SK-N-SH (cell line): Measurements from ENCODE around the gene NUP133. TPM values are rescaled to one million over a fixed set of nuclear protein-coding genes. Genes with fewer than 3 reads are reported as not detected.
"Not testable (repeated sequence)": the region's sequence is repeated elsewhere in the genome, so short reads cannot be mapped to it uniquely, and the experiment has no call there.

Source experiments
- CTCF ChIA-PET: fragments of 300-600, 350-600 bp; formaldehyde crosslinking; extraction: SDS; loops from one replicate; lab custom pipeline; 2021; lab: Yijun Ruan, JAX
- POLR2A ChIA-PET: fragments of 350-600 bp; sonication (Branson Sonifier 250); formaldehyde crosslinking; extraction: SDS; loops from one replicate; lab custom pipeline; 2020; ENCODE audit warnings: antibody characterized with exemption, inconsistent platforms; lab: Yijun Ruan, JAX
- DNase-seq: peaks from one replicate; pipeline ENCODE4 v3.0.0; 2012
- H2AFZ ChIP-seq: fragments of 200-600 bp; sonication (generic); 2 replicates; pipeline ENCODE4 v1.8.1; 2016; ENCODE audit warnings: antibody characterized with exemption, mild to moderate bottlenecking, low read depth
- H3F3A ChIP-seq: fragments of 200-600 bp; sonication (generic); replicated peaks from 2 replicates; pipeline ENCODE3; 2016; ENCODE audit warnings: antibody characterized with exemption, mild to moderate bottlenecking; ENCODE audit not compliant: insufficient read depth
- H3K27ac ChIP-seq, 2 experiments: fragments of 200-500 bp in 1 of 2; fragments of 200-600 bp in 1 of 2; sonication (Bioruptor generic) in 1 of 2; sonication (generic), shearing (Covaris generic) in 1 of 2; 2 replicates each; pipeline versions ENCODE4 v1.5.1 to v1.6.1; 2014 to 2016; ENCODE audit warnings: low read depth in 2 of 2, inconsistent platforms in 1 of 2, low read length in 1 of 2, mild to moderate bottlenecking in 1 of 2, mixed read lengths in 1 of 2
- H3K27me3 ChIP-seq: fragments of 200-600 bp; sonication (generic), shearing (Covaris generic); 2 replicates; pipeline ENCODE4 v1.6.1; 2016; ENCODE audit warnings: mixed run types; ENCODE audit not compliant: insufficient read depth
- H3K36me3 ChIP-seq, 2 experiments: fragments of 200-500 bp in 1 of 2; fragments of 200-600 bp in 1 of 2; sonication (Bioruptor generic) in 1 of 2; sonication (generic) in 1 of 2; replicated peaks in 1 of 2; 2 replicates each; pipeline versions ENCODE3 to v1.5.1; 2014 to 2016; ENCODE audit warnings: low read length in 1 of 2, mild to moderate bottlenecking in 1 of 2; ENCODE audit not compliant: insufficient read depth in 2 of 2, control insufficient read depth in 1 of 2
- H3K4me1 ChIP-seq, 2 experiments: fragments of 200-500 bp in 1 of 2; fragments of 200-600 bp in 1 of 2; sonication (Bioruptor generic) in 1 of 2; sonication (generic), shearing (Covaris generic) in 1 of 2; 2 replicates each; pipeline versions ENCODE4 v1.5.1 to v1.6.1; 2014 to 2016; ENCODE audit warnings: low read depth in 1 of 2, low read length in 1 of 2, mixed run types in 1 of 2; ENCODE audit not compliant: insufficient read depth in 2 of 2, control insufficient read depth in 1 of 2
- H3K4me2 ChIP-seq: fragments of 200-600 bp; sonication (generic), shearing (Covaris generic); 2 replicates; pipeline ENCODE4 v1.6.1; 2017; ENCODE audit warnings: mixed run types
- H3K4me3 ChIP-seq, 2 experiments: fragments of 200-500 bp in 1 of 2; fragments of 200-600 bp in 1 of 2; sonication (Bioruptor generic) in 1 of 2; sonication (generic), shearing (Covaris generic) in 1 of 2; 2 replicates each; pipeline versions ENCODE4 v1.5.1 to v1.8.1; 2014 to 2016; ENCODE audit warnings: low read depth in 2 of 2, inconsistent platforms in 1 of 2, low read length in 1 of 2, mild to moderate bottlenecking in 1 of 2, mixed read lengths in 1 of 2, moderate library complexity in 1 of 2
- H3K79me2 ChIP-seq: fragments of 200-600 bp; sonication (generic); 2 replicates; pipeline ENCODE4 v1.8.1; 2017; ENCODE audit warnings: mild to moderate bottlenecking; ENCODE audit not compliant: insufficient read depth
- H3K9ac ChIP-seq: fragments of 200-600 bp; sonication (generic); 2 replicates; pipeline ENCODE4 v1.6.1; 2017; ENCODE audit warnings: mixed run types
- H3K9me2 ChIP-seq: fragments of 200-600 bp; sonication (generic); 2 replicates; pipeline ENCODE4 v1.6.1; 2017; ENCODE audit warnings: mixed run types
- H3K9me3 ChIP-seq: fragments of 200-600 bp; sonication (generic); 2 replicates; pipeline ENCODE4 v1.6.1; 2017; ENCODE audit warnings: mixed run types, mild to moderate bottlenecking, moderate library complexity
- H4K20me1 ChIP-seq: fragments of 200-600 bp; sonication (generic); 2 replicates; pipeline ENCODE4 v1.6.1; 2017; ENCODE audit warnings: mild to moderate bottlenecking, mixed run types; ENCODE audit not compliant: insufficient read depth
- CTCF ChIP-seq: fragments of 200-600 bp; sonication (generic); IDR thresholded peaks from 2 replicates; pipeline ENCODE4 v1.6.1; 2017; ENCODE audit warnings: antibody characterized with exemption, mild to moderate bottlenecking, moderate library complexity
- EP300 ChIP-seq, 2 experiments: IDR thresholded peaks; 2 replicates each; pipeline versions ENCODE4 v1.4.0 to v1.6.1; 2012; ENCODE audit warnings: borderline replicate concordance in 1 of 2, low read depth in 1 of 2, low read length in 1 of 2
- FOSL2 ChIP-seq: IDR thresholded peaks from 2 replicates; pipeline ENCODE4 v1.4.0; 2012; ENCODE audit warnings: low read depth, mild to moderate bottlenecking, moderate library complexity, borderline replicate concordance
- FOXM1 ChIP-seq: IDR thresholded peaks from 2 replicates; pipeline ENCODE4 v1.4.0; 2012; ENCODE audit warnings: low read depth, mild to moderate bottlenecking
- GABPA ChIP-seq: IDR thresholded peaks from 2 replicates; pipeline ENCODE4 v1.4.0; 2012; ENCODE audit warnings: low read depth, mild to moderate bottlenecking
- GATA2 ChIP-seq: sonication (generic); formaldehyde crosslinking; IDR thresholded peaks from 2 replicates; pipeline ENCODE4 v1.5.0; 2020; ENCODE audit warnings: mild to moderate bottlenecking, missing genetic modification reagents
- JUND ChIP-seq: IDR thresholded peaks from 2 replicates; pipeline ENCODE4 v1.4.0; 2012
- NRF1 ChIP-seq: IDR thresholded peaks from 2 replicates; pipeline ENCODE4 v1.6.1; 2012; ENCODE audit warnings: low read depth, mild to moderate bottlenecking, low read length
- POLR2AphosphoS5 ChIP-seq: IDR thresholded peaks from 2 replicates; pipeline ENCODE4 v1.6.1; 2012; ENCODE audit warnings: low read depth, low read length
- SMC3 ChIP-seq: IDR thresholded peaks from 2 replicates; pipeline ENCODE4 v1.6.1; 2012; ENCODE audit warnings: low read depth, low read length, improper control_type of control experiment
- TEAD4 ChIP-seq: IDR thresholded peaks from 2 replicates; pipeline ENCODE4 v1.4.0; 2012; ENCODE audit warnings: mild to moderate bottlenecking, borderline replicate concordance; ENCODE audit not compliant: insufficient read depth
- WGBS: methylation state at CpG from one replicate; pipeline ENCODE4 v1.1.6; 2017; ENCODE audit warnings: low lambda C conversion rate; 5-methylcytosine and 5-hydroxymethylcytosine counted together
- polyA plus RNA-seq, 3 experiments: library from polyadenylated mRNA; depleted of rRNA; stranded (reverse); fragments of >200 nt; gene quantifications; 2 replicates each; pipeline ENCODE4 v1.2.3, GENCODE V29; 2012
- TF ChIP-seq, protein P1 (sequence below): IDR thresholded peaks from 2 replicates; pipeline ENCODE4; 2012
- TF ChIP-seq, protein P2 (sequence below): fragments of 150-350 bp; IDR thresholded peaks from 2 replicates; pipeline ENCODE4 v1.6.1; 2016; ENCODE audit warnings: mild to moderate bottlenecking, low read depth, low read length
- TF ChIP-seq, protein P3 (sequence below): IDR thresholded peaks from 2 replicates; pipeline ENCODE4 v1.4.0; 2012; ENCODE audit warnings: low read depth, borderline replicate concordance

NUP133 gene
- polyA plus RNA-seq, 1 of the 3 experiments (the other 2 are of a cell fraction), result 10.9 TPM

GRCh38 chr1:229402993-229403392, 105.1 kb downstream of the NUP133 start:
- ChIA-PET POLR2A (no interaction called here), CTCF (no interaction called here)
- H3K4me3 ChIP-seq, result no peak overlapping the region
- H3K4me2 ChIP-seq, result no peak overlapping the region
- no peak overlapping the region for H3K27ac ChIP-seq
- H3K4me1 ChIP-seq, result peaks cover 0 to 2% of the 10 kb centered on the region in 2 experiments; a peak in 1 of 4 replicates
- H3K9me3 ChIP-seq, result no peaks in the 10 kb centered on the region
- peaks cover 10% of the 10 kb centered on the region; the same call in 1 of the 2 replicates for H3K27me3 ChIP-seq
- TF ChIP-seq NRF1 (no peak), TEAD4 (no peak), FOSL2 (no peak)
- TF ChIP-seq, protein P1, sequence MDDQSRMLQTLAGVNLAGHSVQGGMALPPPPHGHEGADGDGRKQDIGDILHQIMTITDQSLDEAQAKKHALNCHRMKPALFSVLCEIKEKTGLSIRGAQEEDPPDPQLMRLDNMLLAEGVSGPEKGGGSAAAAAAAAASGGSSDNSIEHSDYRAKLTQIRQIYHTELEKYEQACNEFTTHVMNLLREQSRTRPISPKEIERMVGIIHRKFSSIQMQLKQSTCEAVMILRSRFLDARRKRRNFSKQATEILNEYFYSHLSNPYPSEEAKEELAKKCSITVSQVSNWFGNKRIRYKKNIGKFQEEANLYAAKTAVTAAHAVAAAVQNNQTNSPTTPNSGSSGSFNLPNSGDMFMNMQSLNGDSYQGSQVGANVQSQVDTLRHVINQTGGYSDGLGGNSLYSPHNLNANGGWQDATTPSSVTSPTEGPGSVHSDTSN, result no peak
- TF ChIP-seq, protein P2, sequence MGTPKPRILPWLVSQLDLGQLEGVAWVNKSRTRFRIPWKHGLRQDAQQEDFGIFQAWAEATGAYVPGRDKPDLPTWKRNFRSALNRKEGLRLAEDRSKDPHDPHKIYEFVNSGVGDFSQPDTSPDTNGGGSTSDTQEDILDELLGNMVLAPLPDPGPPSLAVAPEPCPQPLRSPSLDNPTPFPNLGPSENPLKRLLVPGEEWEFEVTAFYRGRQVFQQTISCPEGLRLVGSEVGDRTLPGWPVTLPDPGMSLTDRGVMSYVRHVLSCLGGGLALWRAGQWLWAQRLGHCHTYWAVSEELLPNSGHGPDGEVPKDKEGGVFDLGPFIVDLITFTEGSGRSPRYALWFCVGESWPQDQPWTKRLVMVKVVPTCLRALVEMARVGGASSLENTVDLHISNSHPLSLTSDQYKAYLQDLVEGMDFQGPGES, result no peak
- H3K79me2 ChIP-seq, result no peaks in the 10 kb centered on the region
- no peaks in the 10 kb centered on the region for H3K36me3 ChIP-seq
- no peak for DNase-seq
- no peak overlapping the region for H3K9ac ChIP-seq
- 73% methylated on average over 4 of the region's 6 CpGs for WGBS
- no peaks in the 10 kb centered on the region for H3F3A ChIP-seq
- no peak overlapping the region for H2AFZ ChIP-seq
- no peaks in the 10 kb centered on the region for H4K20me1 ChIP-seq
- no peaks in the 10 kb centered on the region for H3K9me2 ChIP-seq

DNA sequence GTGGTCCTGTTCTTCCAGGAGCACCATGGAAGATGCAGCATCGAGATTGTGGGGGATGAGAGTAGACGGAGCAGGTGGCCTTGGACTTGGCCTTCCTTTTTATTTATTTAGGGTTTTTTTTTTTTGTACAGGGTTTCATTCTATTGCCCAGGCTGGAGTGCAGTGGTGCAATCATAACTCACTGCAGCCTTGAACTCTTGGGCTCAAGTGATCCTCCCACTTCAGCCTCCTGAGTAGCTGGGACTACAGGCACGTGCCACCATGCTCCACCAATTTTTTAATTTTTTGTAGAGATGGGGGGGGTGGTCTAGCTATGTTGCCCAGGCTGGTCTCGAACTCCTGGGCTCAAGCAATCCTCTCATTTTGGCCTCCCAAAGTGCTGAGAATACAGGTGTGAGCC, 105.8 kb downstream of the NUP133 start:
- H3K9ac ChIP-seq, H3K4me2 ChIP-seq, H3K27ac ChIP-seq, H3K9me3 ChIP-seq, H3K79me2 ChIP-seq, POLR2A ChIA-PET, DNase-seq, H3K36me3 ChIP-seq, H3K4me3 ChIP-seq, H3F3A ChIP-seq, H4K20me1 ChIP-seq, CTCF ChIA-PET, H3K4me1 ChIP-seq, H3K9me2 ChIP-seq, H2AFZ ChIP-seq: not testable (repeated sequence)
- H3K27me3 ChIP-seq, result peaks cover 10% of the 10 kb centered on the region; the same call in 1 of the 2 replicates
- 39% methylated on average over 4 of the region's 4 CpGs for WGBS

DNA sequence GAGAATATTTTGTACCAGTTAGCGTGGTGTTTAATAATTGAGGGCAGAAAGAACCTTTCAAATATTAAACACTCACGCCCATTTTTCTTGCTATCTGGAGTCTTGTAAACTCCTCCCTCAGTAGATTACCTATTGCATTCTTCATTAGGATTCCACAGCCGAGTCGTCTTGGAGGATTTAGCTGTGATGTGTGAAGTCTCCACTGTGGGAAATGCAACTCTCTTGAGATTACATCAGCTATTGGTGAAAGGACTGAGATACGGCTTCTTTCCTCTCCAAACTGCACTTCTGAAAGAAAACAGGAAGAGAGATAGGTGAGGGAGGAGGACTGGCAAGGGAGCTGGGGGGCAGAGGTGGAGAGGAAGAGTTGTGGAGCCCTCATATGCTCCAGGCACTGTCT, 110.4 kb downstream of the NUP133 start:
- CTCF ChIA-PET, result no interaction called here
- no peak overlapping the region for H3K4me2 ChIP-seq
- H3K79me2 ChIP-seq, result no peaks in the 10 kb centered on the region
- no peaks in the 10 kb centered on the region for H3K9me2 ChIP-seq
- no peaks in the 10 kb centered on the region for H4K20me1 ChIP-seq
- no peak overlapping the region for H3K9ac ChIP-seq
- H2AFZ ChIP-seq, result no peak overlapping the region
- H3K4me3 ChIP-seq, result no peak overlapping the region
- H3K27me3 ChIP-seq, result peaks cover 10% of the 10 kb centered on the region; the same call in 1 of the 2 replicates
- no peaks in the 10 kb centered on the region for H3K4me1 ChIP-seq
- no peak for DNase-seq
- H3F3A ChIP-seq, result no peaks in the 10 kb centered on the region
- 55% methylated on average over 5 of the region's 5 CpGs for WGBS
- POLR2A ChIA-PET, result no interaction called here
- H3K36me3 ChIP-seq, result no peaks in the 10 kb centered on the region
- H3K27ac ChIP-seq, result no peak overlapping the region
- no peaks in the 10 kb centered on the region for H3K9me3 ChIP-seq
- no peak for TF ChIP-seq FOXM1
- TF ChIP-seq, protein P3, sequence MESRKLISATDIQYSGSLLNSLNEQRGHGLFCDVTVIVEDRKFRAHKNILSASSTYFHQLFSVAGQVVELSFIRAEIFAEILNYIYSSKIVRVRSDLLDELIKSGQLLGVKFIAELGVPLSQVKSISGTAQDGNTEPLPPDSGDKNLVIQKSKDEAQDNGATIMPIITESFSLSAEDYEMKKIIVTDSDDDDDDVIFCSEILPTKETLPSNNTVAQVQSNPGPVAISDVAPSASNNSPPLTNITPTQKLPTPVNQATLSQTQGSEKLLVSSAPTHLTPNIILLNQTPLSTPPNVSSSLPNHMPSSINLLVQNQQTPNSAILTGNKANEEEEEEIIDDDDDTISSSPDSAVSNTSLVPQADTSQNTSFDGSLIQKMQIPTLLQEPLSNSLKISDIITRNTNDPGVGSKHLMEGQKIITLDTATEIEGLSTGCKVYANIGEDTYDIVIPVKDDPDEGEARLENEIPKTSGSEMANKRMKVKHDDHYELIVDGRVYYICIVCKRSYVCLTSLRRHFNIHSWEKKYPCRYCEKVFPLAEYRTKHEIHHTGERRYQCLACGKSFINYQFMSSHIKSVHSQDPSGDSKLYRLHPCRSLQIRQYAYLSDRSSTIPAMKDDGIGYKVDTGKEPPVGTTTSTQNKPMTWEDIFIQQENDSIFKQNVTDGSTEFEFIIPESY, result no peak
- TF ChIP-seq EP300 (IDR thresholded peaks at IDR 0.05; ENCODE audit: borderline replicate concordance in 1 of 2, low read depth in 1 of 2, low read length in 1 of 2), result no peak
- TF ChIP-seq NRF1, result no peak
- no peak for TF ChIP-seq JUND
- TF ChIP-seq FOSL2, result no peak
- TF ChIP-seq POLR2AphosphoS5, result no peak
- TF ChIP-seq TEAD4, result no peak
- no peak for TF ChIP-seq SMC3
- no peak for TF ChIP-seq GABPA
- no peak for TF ChIP-seq CTCF
- no peak for TF ChIP-seq GATA2 (CRISPR knock-in tag)
